OCI-LY7 (cell line): Measurements from ENCODE around the gene HEPACAM2.

Experiments
- EZH2phosphoT487 ChIP-seq: fragments of 200-600 bp; sonication (generic); IDR thresholded peaks from 2 replicates; pipeline ENCODE4 v1.6.1; 2018; ENCODE audit warnings: low read depth, borderline replicate concordance, mild to moderate bottlenecking, mixed run types, antibody characterized with exemption, low read length, moderate library complexity, mixed read lengths
- TF ChIP-seq, protein P1 (sequence below): fragments of 200-600 bp; sonication (generic); conservative IDR thresholded peaks from 2 replicates; pipeline ENCODE4 v1.5.1; 2014; ENCODE audit warnings: mild to moderate bottlenecking, antibody characterized with exemption, low read length, moderate library complexity, mixed read lengths

DNA sequence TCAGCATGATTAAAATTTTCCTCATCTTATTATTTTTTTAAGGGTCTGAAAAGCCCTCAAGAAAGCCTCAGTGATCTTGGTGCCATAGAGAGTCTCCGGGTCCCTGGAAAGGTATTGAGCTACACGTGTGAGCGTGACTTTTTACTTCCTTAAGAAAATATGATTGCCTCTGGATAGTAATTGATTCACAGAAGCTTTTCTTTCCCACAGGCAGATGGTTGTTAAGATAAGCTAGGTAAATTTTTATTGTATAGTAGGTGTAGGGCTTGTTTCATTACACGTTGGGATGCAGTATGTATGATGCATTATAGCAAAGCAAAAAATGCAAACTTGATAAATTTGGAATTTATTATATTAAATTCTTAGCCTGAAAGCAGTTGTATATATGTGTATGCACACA, 13.6 kb upstream of the HEPACAM2 start:
- TF ChIP-seq, protein P1, sequence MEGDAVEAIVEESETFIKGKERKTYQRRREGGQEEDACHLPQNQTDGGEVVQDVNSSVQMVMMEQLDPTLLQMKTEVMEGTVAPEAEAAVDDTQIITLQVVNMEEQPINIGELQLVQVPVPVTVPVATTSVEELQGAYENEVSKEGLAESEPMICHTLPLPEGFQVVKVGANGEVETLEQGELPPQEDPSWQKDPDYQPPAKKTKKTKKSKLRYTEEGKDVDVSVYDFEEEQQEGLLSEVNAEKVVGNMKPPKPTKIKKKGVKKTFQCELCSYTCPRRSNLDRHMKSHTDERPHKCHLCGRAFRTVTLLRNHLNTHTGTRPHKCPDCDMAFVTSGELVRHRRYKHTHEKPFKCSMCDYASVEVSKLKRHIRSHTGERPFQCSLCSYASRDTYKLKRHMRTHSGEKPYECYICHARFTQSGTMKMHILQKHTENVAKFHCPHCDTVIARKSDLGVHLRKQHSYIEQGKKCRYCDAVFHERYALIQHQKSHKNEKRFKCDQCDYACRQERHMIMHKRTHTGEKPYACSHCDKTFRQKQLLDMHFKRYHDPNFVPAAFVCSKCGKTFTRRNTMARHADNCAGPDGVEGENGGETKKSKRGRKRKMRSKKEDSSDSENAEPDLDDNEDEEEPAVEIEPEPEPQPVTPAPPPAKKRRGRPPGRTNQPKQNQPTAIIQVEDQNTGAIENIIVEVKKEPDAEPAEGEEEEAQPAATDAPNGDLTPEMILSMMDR = no peak
- TF ChIP-seq EZH2phosphoT487 = no peak
